GM19240 (cell line): ENCODE data around the gene RABGGTA.
"Not testable (repeated sequence)": the region's sequence is repeated elsewhere in the genome, so short reads cannot be mapped to it uniquely, and the experiment has no call there.

ENCODE experiments used
- DNase-seq: peaks from one replicate; pipeline ENCODE4 v3.0.0; 2011; ENCODE audit warnings: low spot score; ENCODE audit not compliant: insufficient read length

The RABGGTA gene

GRCh38 chr14:24241829-24242443 lies 29.5 kb downstream of the RABGGTA start:
- peak; percentile 80 for DNase-seq

- no peak for DNase-seq
Measured at GRCh38 chr14:24240110-24240918, 31.1 kb downstream of the RABGGTA start.

- DNase-seq = no peak
Measured at GRCh38 chr14:24238527-24239037, 32.8 kb downstream of the RABGGTA start.

GRCh38 chr14:24238123-24238522 lies 33.3 kb downstream of the RABGGTA start:
- DNase-seq = no peak

GRCh38 chr14:24237463-24237955 lies 33.9 kb downstream of the RABGGTA start:
- DNase-seq = no peak

DNA sequence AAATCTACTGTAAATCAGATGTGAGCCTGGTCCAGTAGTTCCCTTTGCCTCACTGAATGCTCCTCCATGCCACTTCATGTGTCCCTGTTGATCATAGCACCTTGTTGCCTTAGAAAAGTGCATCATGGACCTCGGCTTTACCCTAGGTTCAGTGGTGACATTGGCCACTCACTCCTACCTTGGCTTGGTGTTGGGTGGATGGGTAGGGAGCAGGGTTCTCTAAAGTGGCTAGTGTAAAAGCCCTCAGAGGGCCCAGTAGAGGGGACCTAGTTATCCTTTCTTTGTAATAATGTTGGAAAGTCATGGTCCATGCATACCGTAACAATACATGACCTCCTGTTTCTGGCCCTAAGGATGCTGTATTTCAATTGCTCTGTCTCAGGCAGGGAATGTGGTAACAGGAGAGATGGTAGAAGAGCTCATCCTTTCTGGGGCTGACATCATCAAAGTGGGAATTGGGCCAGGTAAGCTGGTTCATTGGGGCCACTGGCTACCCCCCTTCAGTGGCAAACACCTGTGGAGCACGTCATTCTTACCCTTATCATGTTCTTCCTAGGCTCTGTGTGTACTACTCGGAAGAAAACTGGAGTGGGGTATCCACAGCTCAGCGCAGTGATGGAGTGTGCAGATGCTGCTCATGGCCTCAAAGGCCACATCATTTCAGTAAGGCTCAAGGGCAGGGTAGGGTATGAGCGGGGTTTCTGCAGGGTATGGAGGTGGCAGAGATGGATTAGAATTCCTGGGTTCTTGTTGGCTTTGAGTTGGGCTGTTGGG lies 34.5 kb downstream of the RABGGTA start:
- no peak for DNase-seq

GRCh38 chr14:24235804-24236688 lies 35.4 kb downstream of the RABGGTA start:
- DNase-seq = no peak

GRCh38 chr14:24234095-24235005 lies 37.0 kb downstream of the RABGGTA start:
- no peak for DNase-seq

DNA sequence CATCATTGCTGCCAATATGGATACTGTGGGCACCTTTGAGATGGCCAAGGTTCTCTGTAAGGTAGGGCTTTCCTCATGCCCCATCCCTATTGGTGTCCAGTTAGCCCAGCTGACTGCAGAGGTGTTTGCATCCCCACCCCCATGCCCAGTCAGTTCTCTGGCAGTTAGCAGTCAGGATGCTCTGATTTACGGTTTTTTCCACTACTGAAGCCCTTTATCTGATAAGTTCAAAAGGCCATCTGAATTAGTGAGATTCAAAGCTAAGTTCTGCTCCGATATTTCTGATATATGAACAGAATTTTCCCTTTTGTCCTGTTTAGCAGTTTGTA lies 37.9 kb downstream of the RABGGTA start:
- no peak for DNase-seq

DNA sequence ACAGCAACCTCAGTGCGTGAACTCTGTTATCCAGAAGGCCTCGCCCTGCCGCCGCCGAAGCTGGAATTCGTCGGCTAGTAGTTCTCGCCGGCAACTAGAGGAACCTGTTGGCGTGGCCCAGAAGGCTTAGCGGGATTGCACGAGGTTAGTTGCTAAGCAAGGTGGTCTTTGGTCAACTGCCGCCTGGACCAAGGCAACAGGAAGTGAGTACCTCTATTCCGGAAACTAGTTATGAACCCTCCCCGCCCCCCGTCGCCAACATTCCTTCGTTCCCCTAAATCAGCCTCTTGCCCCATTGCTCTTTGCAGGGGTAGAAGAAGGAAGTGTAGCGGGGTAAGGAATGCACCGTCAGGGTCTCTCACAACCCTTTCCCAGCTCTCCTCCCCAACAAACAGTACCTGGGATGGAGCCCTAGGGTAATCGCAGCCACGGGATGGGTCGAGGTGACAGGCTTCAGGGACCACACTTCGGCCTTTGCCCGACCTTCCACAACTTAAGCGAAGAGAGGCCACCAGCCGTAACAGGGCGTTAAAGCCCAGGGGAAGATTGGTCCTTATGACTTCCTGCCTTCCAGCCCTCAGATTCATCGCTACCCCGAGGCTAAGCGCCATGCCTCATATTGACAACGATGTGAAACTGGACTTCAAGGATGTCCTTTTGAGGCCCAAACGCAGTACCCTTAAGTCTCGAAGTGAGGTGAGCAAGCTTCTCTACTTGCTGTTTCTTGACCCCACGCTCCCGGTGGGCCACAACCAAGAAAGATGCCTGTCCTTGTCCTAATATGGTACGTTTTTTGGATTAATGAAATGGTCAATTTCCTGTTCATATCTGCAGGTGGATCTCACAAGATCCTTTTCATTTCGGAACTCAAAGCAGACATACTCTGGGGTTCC lies 38.5 kb downstream of the RABGGTA start, which contains the start of gene GMPR2:
GMPR2 (plus strand) TSS at position 285 of the 893 bp plus-strand sequence; CDS start at position 610, 325 bp downstream.
- DNase-seq = no peak

GRCh38 chr14:24232121-24232644 lies 39.2 kb downstream of the RABGGTA start, which contains the start of gene NEDD8:
TSS of gene NEDD8 (minus strand) at chr14:24232367. CDS start at chr14:24232267, 100 bp downstream.
- DNase-seq = peak; percentile 58

DNA sequence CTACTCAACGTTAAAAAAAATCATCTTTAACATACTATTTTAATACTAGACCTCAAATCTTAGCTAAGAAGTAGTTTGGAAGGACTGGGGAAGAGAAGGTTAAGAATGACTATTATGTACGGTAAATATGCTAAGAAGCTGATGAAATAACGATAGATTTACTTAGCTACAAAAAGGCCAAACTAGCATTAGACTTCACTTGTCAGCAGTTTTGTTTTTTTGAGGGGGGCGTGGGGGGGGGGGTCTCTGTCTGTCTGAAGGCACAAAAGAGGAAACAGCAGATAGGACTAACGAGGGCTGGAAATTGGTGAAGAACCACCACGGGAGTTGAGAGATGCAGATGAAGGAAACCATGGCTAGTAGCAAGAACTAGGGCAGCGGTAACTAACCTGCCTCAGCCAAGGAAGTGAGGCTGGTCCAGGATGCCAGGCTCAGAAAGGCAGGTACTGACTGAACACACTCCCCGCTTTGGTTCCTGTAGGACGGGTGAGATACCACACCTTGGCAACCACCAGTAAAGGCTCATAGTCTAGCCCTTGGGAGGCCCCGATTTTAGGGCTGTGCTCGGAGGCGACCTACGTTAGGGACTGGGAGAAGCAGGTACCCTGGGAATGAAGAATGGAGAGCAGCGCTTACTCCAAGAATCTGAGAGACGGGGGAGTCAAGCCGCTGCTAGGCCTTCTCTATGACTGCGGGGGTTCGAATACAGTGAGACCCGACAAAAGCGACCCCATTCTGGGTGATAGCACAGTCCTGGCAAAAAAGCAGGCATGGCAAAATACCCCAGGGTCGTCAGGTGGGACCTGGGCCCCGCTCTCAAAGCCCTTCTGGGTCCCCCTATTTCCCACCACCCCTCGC lies 39.9 kb downstream of the RABGGTA start:
- DNase-seq = no peak

- no peak for DNase-seq
Measured at GRCh38 chr14:24228902-24229301, 42.5 kb downstream of the RABGGTA start.

DNA sequence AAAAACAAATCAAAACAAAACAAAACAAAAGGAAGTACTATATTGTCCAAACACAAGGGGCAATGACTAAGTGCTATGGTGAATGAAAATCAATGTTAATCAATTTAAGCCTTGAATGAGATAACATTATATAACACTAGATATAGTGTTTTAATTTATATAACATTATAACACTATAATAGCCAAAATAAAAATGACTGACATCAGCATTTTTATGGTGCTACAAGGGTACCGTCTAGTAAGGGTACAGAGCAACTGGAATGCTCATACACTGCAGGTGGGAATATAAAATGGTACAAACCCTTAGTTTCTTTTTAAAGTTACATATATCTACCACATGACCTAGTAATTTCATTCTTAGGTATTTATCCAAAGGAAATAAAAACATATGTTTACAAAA lies 44.9 kb downstream of the RABGGTA start:
- no peak for DNase-seq

DNA sequence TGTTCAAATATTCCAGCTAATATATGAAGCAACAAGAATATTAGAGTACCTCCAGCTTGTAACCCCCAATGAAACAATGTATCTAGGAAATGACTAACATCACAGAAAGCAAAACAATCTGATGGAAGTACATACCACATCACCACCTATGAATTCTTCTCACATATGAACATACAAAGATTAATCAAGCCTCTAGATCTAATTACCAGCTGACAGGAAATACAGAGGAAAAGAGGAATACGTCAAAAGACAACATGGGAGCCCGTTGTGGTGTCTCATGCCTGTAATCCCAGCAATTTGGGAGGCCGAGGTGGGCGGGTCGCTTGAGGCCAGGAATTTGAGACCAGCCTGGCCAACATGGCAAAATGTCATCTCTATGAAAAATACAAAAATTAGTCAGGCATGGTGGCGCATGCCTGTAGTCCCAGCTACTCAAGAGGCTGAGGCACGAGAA lies 46.8 kb downstream of the RABGGTA start:
- DNase-seq = no peak

- DNase-seq = not testable (repeated sequence)
Measured at GRCh38 chr14:24222987-24223386, 48.4 kb downstream of the RABGGTA start.

DNA sequence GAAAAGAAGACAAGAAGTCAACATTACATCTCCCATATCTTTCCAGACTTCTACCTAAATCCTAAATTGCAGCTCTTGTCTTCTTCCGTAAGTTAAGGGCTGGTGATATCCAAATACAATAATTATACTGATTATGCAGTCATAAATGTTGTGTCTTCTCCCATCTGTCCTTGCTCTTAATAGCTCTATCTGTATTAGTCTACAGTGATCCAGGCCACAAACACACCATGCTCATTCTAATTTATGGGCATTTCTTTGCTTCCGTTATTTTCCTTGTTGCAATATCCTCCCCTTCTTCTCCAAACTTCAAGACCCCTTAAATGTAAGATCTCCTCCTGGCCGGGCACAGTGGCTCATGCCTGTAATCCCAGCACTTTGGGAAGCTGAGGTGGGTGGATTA lies 51.9 kb downstream of the RABGGTA start:
- DNase-seq = no peak
